Prostate gland (tissue), 2 donors: Measurements from ENCODE around the gene A2M.

Experiments
- CTCF ChIP-seq, 4 experiments: fragments of 200-600 bp in 2 of 4; fragments of 450-650 bp in 2 of 4; sonication (generic) in 2 of 4; IDR thresholded peaks; 1 replicate in 3 of 4; 2 replicates in 1 of 4; pipeline ENCODE4 v1.5.1; 2016 to 2019; ENCODE audit warnings: antibody characterized with exemption in 4 of 4, mild to moderate bottlenecking in 2 of 4, moderate library complexity in 2 of 4
- POLR2A ChIP-seq: fragments of 450-650 bp; IDR thresholded peaks from one replicate; pipeline ENCODE4 v1.6.1; 2016; ENCODE audit warnings: antibody characterized with exemption, mild to moderate bottlenecking
- POLR2AphosphoS5 ChIP-seq: sonication (generic); formaldehyde crosslinking; IDR thresholded peaks from one replicate; pipeline ENCODE4 v1.6.1; 2017; ENCODE audit warnings: antibody characterized with exemption

- TF ChIP-seq CTCF (IDR thresholded peaks at IDR 0.05) (no peak), POLR2A (no peak), POLR2AphosphoS5 (no peak)
Observed at GRCh38 chr12:9095322-9095721, 20.4 kb downstream of the A2M start.
